ENCODE measurements around the gene ASTN2.

Gene ASTN2

DNA sequence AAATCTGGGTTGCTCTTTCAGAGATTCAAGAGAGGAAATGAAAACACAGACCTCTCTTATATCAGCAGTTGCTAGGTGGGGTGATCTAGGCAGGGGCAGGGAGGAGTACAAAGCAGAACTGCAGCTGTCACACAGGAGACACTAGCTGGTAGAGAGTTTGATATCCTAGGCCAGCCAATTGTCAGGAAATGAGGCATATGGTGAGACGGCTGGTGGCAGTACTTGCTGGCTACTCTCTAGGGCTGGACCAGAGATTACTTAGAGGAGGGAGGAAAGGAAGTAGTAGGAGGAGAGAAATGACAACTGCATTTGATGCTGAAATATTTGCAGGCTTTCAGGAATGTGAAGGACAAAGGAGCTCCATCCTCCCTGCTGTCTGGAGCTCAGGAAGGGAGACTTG lies 614.0 kb downstream of the ASTN2 start:
- no peak for DNase-seq (ENCODE audit: low spot score)

- DNase-seq (ENCODE audit: low spot score): no peak
Measured at GRCh38 chr9:116800074-116800473, 614.8 kb downstream of the ASTN2 start.

DNA sequence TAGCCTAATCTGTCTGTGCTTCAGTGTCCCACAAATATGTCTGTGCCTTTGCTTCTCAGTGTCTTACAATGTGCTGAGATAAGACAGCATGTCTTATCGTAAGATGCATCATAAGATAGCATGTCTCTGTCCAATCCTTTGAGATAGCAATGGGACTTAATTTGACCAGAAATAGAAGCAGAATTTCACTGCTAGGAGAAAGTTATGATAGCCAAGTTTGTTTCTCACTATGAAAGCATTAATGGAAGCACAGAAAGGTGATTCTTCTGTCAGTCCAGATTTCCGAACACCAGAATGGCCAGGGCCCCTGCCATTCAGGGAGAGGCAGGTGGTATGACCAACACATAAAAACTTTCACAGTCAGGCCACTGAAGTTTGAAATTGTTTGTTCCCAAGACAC lies 616.3 kb downstream of the ASTN2 start:
- no peak for DNase-seq (ENCODE audit: low spot score)

- no peak for DNase-seq (ENCODE audit: low spot score)
Measured at GRCh38 chr9:116797276-116797675, 617.6 kb downstream of the ASTN2 start.

- DNase-seq (ENCODE audit: low spot score): no peak
Measured at GRCh38 chr9:116796669-116797068, 618.2 kb downstream of the ASTN2 start.

DNA sequence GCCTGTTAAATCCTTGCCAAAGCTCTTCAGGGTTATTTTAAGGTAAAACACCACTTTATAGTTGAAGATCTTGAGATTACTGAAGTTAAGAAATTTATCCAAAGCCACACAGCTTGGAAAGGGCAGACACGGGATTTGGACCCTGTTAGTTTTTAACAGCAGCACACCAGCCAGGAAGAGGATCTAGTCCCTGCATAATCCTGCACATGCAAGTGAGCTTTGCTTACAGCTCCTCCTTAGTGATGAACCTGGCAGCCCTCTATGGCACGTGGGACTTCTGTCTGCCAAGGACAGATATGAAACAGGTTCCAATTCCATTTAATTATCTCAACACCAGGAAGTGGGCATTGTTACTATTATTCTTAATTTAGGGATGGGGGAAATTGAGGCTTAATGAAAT lies 619.0 kb downstream of the ASTN2 start:
- no peak for DNase-seq (ENCODE audit: low spot score)

- no peak for DNase-seq (ENCODE audit: low spot score)
Measured at GRCh38 chr9:116792271-116792670, 622.6 kb downstream of the ASTN2 start.

- no peak for DNase-seq (ENCODE audit: low spot score)
Measured at GRCh38 chr9:116791326-116791725, 623.5 kb downstream of the ASTN2 start.

DNA sequence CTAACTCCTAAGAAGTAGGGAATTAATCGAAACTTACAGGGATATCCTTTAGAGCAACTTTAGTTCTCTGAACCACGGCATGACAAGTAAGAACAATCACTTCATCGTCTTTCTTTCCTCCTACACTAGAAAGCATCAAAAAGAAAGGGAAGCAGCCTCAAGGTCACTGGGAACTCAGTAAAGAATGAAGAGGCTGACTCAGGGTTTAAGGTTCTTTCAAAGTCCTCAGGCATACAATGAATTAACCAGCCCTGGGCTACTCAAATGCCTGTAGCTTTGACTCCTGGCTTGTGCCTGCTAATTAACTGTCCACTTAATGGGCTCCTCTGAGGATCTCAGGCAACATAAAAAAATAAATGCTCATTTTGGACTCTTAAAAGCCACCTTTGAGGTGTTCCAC lies 625.8 kb downstream of the ASTN2 start:
- no peak for DNase-seq (ENCODE audit: low spot score)

- DNase-seq (ENCODE audit: low spot score): no peak
Measured at GRCh38 chr9:116786737-116787136, 628.1 kb downstream of the ASTN2 start.

- DNase-seq (ENCODE audit: low spot score): no peak
Measured at GRCh38 chr9:116777116-116777515, 637.7 kb downstream of the ASTN2 start.

- no peak for DNase-seq (ENCODE audit: low spot score)
Measured at GRCh38 chr9:116774421-116775180, 640.3 kb downstream of the ASTN2 start.

GRCh38 chr9:116767219-116767618 lies 647.6 kb downstream of the ASTN2 start:
- DNase-seq (ENCODE audit: low spot score): no peak

- no peak for DNase-seq (ENCODE audit: low spot score)
Measured at GRCh38 chr9:116765011-116765410, 649.8 kb downstream of the ASTN2 start.

DNA sequence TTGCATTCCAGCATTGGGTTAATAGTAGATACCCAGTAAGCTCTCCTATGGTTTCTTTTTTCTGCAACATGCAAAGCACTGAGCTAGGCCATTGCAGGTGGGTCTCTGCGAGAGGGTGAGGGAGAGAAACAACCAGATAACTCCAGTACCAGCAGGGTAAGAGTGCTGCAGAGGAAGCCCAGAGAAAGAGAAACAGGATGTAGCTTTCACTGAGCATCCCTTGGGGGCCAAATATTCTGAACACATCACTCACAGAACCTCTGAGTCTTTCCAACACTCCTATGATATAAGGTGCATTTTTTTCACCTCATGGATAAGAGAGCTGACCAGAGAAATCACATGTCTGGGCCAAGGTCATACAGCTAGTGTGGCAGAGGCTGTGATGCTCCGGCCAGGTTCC lies 651.1 kb downstream of the ASTN2 start:
- no peak for DNase-seq (ENCODE audit: low spot score)

DNA sequence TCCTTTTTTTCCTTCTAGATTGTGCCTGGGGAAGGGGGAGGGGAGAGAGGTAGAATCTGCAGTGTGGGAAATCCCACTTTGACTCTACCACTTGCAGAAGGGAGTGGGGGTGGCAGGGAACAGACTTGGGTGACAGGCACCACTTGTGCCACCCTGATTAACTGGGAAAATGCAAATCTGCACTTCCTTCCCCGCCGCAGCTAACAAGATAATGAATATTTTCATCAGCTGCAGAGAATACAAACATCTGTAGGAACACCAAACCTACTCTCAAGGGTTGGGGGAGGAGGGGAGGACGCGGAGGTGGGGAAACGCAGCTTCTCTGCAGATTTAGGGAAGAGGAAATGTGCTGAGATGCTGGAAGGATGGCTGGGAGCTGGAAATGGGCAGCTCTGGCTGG lies 654.2 kb downstream of the ASTN2 start:
- DNase-seq (ENCODE audit: low spot score): no peak

DNA sequence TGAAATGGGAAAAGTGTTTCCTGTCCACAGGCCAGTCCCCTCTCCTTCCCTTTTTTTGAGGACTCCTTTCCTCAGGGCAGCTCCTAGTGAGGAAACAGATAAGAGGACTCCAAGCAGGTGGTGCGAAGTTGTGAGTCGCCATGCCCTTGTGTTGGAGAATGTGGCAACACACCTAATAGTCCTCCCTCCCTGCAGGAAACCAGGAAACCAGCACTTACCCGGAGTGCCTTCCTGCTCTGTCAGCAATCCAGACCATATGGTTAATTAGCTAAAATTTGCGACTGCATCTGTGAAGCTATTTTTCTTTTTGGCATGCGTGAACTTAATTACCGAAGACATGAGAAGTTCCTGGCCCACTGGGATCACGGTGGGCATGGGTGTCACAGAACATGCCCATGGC lies 657.8 kb downstream of the ASTN2 start:
- no peak for DNase-seq (ENCODE audit: low spot score)

- DNase-seq (ENCODE audit: low spot score): no peak
Measured at GRCh38 chr9:116753389-116753788, 661.5 kb downstream of the ASTN2 start.

DNA sequence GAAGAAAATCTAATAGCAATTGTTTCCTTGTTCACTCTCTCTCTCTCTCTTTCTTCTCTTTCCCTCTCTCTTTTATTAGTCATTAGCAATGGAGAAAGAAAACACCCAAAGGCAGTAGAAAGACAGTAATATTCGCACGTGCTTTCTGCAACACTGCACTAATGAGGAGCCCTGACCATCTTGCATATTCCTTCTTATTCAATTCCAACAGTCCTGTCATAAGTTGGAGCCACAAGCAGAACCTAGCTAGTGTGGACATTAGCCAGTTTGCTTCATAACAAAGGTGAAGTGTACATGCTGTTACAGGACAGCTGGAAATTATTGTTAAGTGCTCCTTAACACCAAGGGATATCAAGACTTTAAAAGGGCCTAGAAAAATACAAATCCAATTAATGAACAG lies 664.3 kb downstream of the ASTN2 start:
- DNase-seq (ENCODE audit: low spot score): no peak

DNA sequence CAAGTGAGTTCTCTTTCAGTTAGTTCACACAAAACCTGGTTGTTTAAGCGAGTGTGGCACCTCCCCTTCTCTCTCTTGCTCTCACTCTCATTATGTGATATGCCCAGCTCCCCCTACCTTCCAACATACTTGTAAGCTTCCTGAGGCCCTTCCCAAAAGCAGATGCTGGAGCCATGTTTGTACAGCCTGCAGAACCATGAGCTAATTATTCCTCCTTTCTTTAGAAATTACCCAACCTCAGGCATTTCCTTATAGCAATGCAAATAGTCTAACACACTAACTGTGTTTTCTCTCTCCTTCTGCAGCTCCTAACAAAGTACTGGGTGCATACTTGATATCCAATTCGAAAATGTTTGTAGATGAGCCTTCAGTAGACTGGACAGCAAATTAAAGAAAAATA lies 665.1 kb downstream of the ASTN2 start:
- DNase-seq (ENCODE audit: low spot score): no peak

DNA sequence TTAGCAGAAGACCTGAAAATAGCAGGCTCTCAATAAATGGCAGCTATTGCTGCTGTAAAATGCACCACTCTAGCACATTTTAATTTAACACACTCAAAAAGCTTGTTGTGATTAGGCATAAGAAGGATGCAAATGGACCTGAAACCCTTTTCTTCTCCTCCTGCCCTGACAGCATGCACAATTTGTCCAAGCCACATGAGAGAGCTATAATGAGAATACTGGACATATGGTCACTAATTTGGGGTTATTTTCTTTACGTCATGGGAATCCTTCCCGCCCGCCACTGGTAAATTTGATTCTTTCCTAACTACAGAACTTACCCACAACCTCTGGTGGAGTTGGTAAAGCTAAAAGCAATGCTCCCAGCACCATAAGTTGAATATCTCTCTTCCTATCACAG lies 665.7 kb downstream of the ASTN2 start:
- DNase-seq (ENCODE audit: low spot score): no peak

DNA sequence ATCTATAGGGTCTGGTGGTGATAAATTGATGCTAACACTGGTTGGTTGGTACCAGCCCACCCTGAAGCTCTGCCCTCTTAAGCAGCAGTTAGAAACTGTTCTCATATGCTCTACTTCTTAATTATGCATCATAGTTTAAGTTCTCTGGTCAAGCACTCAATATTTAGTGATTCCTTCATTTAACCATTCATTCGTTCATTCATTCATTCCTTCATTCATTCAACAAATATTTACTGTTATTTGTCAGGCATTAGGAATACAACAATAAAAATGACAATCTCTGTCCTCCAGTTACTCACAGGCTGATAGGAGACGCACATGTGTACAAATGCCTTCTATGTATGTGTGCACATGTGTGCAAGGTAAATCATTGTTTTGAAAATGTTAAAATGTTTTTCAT lies 673.1 kb downstream of the ASTN2 start:
- DNase-seq (ENCODE audit: low spot score): no peak

- DNase-seq (ENCODE audit: low spot score): no peak
Measured at GRCh38 chr9:116741086-116741740, 673.6 kb downstream of the ASTN2 start.

DNA sequence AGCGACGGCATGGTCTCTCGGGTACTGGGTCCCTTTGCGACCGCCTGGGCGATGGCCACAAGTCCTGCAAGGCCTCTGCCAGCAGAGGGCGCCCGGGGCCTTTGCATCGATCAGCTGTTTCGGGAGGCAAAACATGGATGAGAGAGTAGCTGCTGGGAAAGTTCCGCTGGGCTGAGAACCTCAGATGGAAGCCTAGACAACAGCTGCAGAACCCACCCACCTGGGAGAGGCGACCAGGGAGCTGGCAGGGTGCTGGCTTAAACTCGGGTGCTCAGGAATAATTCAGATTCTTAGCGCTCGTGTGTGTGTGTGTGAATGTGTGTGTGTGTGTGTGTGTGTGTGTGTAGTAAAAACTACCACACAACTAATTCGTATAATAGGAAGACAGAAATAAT lies 677.7 kb downstream of the ASTN2 start:
- DNase-seq (ENCODE audit: low spot score): peak; percentile 94

Measured in COLO829 (cell line).